NCI-H1694 treated with DMSO at 0.1 percent for 48 hours (cell line): ENCODE measurements around the gene SFT2D1.

Experiments used
- DNase-seq: peaks from one replicate; lab custom pipeline; 2025; lab: John Stamatoyannopoulos, UW

The SFT2D1 gene

DNA sequence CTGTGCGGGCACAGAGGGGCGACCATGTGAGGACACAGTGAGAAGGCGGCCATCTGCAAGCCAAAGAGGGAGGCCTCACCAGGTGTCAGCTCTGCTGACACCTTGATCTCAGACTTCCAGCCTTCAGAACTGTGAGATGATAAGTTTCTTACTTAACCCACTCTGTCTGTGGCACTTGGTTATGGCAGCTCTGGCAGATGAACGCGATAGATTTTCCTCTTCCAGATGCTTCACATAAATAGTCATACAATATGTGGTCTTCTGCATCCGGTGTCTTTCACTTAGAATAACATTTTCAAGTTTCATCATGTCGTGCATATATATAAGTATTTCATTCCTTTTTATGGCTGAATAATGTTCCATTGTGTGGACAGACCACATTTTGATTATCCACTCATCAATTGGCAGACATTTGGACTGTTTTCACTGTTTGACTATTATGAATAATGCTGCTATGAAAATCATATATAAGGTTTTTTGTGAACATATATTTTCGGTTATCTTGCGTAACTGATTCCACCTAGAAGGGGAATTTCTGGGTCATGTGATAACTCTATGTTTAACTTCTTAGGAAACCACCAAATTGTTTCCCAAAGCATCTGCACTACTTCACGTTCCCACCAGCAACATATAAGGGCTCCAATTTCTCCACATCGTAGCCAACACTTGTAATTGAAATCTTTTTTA is 64.3 kb downstream of the SFT2D1 start:
- DNase-seq = no peak

GRCh38 chr6:166277018-166277417 is 65.3 kb downstream of the SFT2D1 start:
- DNase-seq = no peak

GRCh38 chr6:166275714-166276166 is 66.6 kb downstream of the SFT2D1 start:
- DNase-seq = peak; percentile 6

- no peak for DNase-seq
Observed at GRCh38 chr6:166274739-166275370, 67.5 kb downstream of the SFT2D1 start.

- no peak for DNase-seq
Observed at GRCh38 chr6:166274163-166274562, 68.2 kb downstream of the SFT2D1 start.

DNA sequence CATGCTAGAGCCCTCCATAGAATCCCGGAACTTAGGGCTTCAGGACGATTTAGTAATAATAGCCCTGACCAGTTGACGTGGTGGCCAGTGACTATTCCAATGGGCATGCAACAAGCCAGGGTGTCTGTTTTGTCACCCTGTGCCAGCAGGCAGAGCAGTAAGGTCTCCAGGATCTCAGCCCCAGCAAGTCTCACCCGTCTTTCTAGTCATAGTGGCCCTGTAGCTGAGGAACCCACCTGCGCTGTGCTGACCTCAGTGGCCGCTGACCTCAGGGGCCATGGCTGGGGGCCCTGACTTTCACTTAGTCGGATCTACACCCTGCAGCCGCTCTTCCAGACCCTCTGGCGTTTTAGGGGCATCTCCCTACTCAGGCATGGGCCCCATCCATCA is 71.0 kb downstream of the SFT2D1 start:
- no peak for DNase-seq

GRCh38 chr6:166270706-166271375 is 71.5 kb downstream of the SFT2D1 start:
- DNase-seq = no peak
